GM12874 (cell line): ENCODE measurements around the gene SH3RF2.

Source experiments
- TF ChIP-seq, protein P1 (sequence below): IDR thresholded peaks from 2 replicates; pipeline ENCODE4 v1.5.1; 2011; ENCODE audit warnings: low read depth, mild to moderate bottlenecking, control low read depth, low read length, moderate library complexity; ENCODE audit not compliant: insufficient read depth

Gene SH3RF2

DNA sequence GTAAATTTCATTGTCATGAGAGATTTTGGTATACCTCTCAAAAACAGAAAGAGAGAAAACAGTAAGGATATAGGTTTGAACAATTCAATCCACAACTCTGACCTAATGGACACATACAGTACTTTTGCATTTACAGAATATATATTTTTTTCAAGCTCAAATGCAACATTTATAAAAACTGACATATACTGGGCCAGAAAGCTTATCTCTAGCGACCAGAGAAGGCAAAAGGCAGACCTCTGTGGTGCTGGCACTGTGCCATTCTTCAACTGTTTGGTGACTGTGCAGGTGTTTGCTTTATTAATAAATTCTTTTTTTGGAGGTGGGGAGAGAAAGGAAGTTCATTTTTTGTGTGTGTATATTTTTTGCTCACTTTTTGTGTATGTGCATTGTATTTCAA, 175.0 kb downstream of the SH3RF2 start:
- TF ChIP-seq, protein P1, sequence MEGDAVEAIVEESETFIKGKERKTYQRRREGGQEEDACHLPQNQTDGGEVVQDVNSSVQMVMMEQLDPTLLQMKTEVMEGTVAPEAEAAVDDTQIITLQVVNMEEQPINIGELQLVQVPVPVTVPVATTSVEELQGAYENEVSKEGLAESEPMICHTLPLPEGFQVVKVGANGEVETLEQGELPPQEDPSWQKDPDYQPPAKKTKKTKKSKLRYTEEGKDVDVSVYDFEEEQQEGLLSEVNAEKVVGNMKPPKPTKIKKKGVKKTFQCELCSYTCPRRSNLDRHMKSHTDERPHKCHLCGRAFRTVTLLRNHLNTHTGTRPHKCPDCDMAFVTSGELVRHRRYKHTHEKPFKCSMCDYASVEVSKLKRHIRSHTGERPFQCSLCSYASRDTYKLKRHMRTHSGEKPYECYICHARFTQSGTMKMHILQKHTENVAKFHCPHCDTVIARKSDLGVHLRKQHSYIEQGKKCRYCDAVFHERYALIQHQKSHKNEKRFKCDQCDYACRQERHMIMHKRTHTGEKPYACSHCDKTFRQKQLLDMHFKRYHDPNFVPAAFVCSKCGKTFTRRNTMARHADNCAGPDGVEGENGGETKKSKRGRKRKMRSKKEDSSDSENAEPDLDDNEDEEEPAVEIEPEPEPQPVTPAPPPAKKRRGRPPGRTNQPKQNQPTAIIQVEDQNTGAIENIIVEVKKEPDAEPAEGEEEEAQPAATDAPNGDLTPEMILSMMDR = no peak

DNA sequence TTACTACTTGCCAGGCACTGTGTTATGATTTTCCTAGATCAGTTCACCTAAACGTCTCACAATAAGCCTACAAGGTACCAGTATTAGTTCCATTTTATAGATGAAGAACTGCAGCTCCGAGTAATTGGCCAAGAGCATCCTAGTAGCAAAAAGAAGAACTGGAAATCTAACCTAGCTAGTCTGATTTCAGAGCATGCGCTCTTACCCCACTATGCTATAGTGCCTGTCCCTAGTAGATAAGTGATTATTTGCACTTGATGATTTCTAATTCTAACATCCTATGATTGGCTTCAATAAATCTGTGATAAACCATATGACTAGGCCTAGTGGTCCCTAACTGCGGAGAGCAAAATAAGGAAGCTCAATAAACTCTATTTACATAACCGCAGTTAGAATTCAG, 176.1 kb downstream of the SH3RF2 start:
- TF ChIP-seq, protein P1 = no peak
